Parathyroid adenoma (tissue), 2 donors: ENCODE measurements around the gene DOCK2.
"Not testable (repeated sequence)": the region's sequence is repeated elsewhere in the genome, so short reads cannot be mapped to it uniquely, and the experiment has no call there.

Source experiments
- H2AFZ ChIP-seq: fragments of 300-600 bp; sonication (generic); one replicate; pipeline ENCODE4 v1.7.0; 2017; ENCODE audit warnings: antibody characterized with exemption, mild to moderate bottlenecking
- H3K27ac ChIP-seq: fragments of 300-600 bp; sonication (generic); one replicate; pipeline ENCODE4 v1.7.0; 2017
- H3K27me3 ChIP-seq: fragments of 300-600 bp; sonication (generic); one replicate; pipeline ENCODE4 v1.7.0; 2017; ENCODE audit warnings: low read length; ENCODE audit not compliant: control insufficient read depth, insufficient read depth
- H3K36me3 ChIP-seq: fragments of 300-600 bp; sonication (generic); one replicate; pipeline ENCODE4 v1.7.0; 2017; ENCODE audit warnings: low read length; ENCODE audit not compliant: control insufficient read depth, insufficient read depth
- H3K4me1 ChIP-seq: fragments of 300-600 bp; sonication (generic); one replicate; pipeline ENCODE4 v1.7.0; 2017; ENCODE audit warnings: control low read depth
- H3K4me2 ChIP-seq: fragments of 300-600 bp; sonication (generic); one replicate; pipeline ENCODE4 v1.7.0; 2017; ENCODE audit warnings: low read length
- H3K4me3 ChIP-seq: fragments of 300-600 bp; sonication (generic); one replicate; pipeline ENCODE4 v1.7.0; 2017; ENCODE audit warnings: low read depth, low read length
- H3K79me2 ChIP-seq: fragments of 300-600 bp; sonication (generic); one replicate; pipeline ENCODE4 v1.7.0; 2017; ENCODE audit warnings: control low read depth
- H3K9ac ChIP-seq: fragments of 300-600 bp; sonication (generic); one replicate; pipeline ENCODE4 v1.7.0; 2017; ENCODE audit warnings: mild to moderate bottlenecking
- H3K9me3 ChIP-seq: fragments of 300-600 bp; sonication (generic); one replicate; pipeline ENCODE4 v1.7.0; 2017; ENCODE audit warnings: low read length; ENCODE audit not compliant: control insufficient read depth
- TF ChIP-seq, protein P1 (sequence below): fragments of 300-600 bp; sonication (generic); IDR thresholded peaks from one replicate; pipeline ENCODE4 v1.7.0; 2017; ENCODE audit warnings: antibody characterized with exemption, mild to moderate bottlenecking
- donor health status: primary hyperparathyroidism.

DOCK2 gene

DNA sequence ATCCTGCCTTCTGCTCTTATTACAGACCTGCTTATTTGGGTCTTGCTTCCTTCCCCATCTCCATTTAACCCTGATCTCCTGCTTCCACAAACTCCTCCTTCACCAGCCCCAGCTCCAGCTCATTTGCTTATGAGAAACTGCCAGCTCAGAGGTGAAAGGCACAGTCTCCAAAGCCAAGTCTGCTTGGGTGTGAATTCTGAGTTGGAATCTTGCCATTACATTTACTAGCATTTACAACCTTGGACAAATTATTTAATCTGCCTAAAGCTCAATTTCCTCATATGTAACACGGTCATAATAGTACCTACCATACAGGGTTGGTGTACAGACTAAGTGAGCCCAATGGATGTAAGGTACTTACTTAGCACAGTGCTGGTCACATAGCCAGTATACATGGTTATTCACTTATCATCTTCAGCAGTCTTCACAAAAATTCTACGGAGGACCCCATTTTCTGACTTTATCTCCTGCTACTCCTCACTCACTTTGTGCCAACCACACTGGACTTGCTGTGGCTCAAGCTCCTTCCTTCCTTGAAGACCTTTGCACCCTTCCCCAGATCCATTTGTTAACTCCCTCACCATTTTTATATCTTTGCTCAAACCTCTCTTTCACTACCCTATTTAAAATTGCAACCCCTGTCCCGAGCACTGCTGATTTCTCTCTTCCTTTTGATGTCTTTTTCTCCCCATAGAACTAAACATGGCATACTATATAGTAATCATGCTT lies 86.2 kb downstream of the DOCK2 start:
- Histone ChIP-seq H3K4me2 (no peak overlapping the region), H2AFZ (no peak overlapping the region), H3K9me3 (no peaks in the 10 kb centered on the region), H3K36me3 (no peaks in the 10 kb centered on the region), H3K27ac (no peak overlapping the region), H3K79me2 (no peaks in the 10 kb centered on the region), H3K4me3 (no peak overlapping the region), H3K27me3 (no peaks in the 10 kb centered on the region), H3K9ac (no peak overlapping the region), H3K4me1 (no peaks in the 10 kb centered on the region)
- TF ChIP-seq, protein P1, sequence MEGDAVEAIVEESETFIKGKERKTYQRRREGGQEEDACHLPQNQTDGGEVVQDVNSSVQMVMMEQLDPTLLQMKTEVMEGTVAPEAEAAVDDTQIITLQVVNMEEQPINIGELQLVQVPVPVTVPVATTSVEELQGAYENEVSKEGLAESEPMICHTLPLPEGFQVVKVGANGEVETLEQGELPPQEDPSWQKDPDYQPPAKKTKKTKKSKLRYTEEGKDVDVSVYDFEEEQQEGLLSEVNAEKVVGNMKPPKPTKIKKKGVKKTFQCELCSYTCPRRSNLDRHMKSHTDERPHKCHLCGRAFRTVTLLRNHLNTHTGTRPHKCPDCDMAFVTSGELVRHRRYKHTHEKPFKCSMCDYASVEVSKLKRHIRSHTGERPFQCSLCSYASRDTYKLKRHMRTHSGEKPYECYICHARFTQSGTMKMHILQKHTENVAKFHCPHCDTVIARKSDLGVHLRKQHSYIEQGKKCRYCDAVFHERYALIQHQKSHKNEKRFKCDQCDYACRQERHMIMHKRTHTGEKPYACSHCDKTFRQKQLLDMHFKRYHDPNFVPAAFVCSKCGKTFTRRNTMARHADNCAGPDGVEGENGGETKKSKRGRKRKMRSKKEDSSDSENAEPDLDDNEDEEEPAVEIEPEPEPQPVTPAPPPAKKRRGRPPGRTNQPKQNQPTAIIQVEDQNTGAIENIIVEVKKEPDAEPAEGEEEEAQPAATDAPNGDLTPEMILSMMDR, result no peak

DNA sequence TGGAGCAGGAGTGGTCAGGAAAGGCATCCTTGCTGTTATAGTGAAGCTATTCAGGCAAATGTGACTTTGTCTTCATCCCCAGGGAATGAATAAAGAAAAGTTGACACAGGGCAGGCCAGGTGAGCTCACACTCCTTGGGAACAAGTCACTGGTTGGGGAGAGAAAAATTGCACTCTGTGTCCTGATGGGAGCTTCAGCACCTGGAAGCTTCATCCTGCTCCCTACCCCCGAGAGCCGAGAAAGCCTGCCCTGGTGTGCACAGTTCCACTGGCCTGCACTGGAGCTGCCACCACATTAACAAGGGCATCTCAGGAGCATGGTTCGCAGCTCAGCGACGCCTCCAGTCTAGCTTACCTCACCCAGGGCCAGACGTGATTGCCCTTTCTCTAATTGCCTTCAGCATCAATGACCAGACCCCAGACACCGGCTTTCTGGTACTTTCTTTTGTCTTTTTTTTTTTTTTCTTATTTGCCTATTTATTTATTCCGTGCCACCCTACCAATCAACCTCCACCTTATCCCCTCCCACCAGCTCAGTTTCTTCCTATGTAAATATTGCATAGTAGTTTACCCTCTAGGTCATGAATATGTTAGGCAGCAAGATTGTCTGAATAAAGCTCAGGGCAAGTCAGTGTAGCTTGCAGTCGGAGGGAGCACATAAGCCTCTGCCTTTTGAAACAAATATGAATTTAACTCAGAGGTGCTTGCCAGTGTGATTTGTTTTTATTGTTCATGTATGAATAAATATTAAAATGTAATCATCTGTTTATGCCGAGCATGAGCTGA lies 87.4 kb downstream of the DOCK2 start:
- Histone ChIP-seq H3K4me3 (no peak overlapping the region), H2AFZ (no peak overlapping the region), H3K4me1 (no peaks in the 10 kb centered on the region), H3K79me2 (no peaks in the 10 kb centered on the region), H3K9me3 (no peaks in the 10 kb centered on the region), H3K9ac (no peak overlapping the region), H3K36me3 (no peaks in the 10 kb centered on the region), H3K4me2 (no peak overlapping the region), H3K27ac (no peak overlapping the region), H3K27me3 (no peaks in the 10 kb centered on the region)
- TF ChIP-seq, protein P1, result no peak

GRCh38 chr5:169725665-169726064 lies 88.6 kb downstream of the DOCK2 start:
- H3K4me3 ChIP-seq, H2AFZ ChIP-seq, H3K4me2 ChIP-seq, H3K4me1 ChIP-seq, H3K9me3 ChIP-seq, H3K27me3 ChIP-seq, H3K27ac ChIP-seq, H3K9ac ChIP-seq, H3K36me3 ChIP-seq, H3K79me2 ChIP-seq: not testable (repeated sequence)

- H3K4me3 ChIP-seq, result no peak overlapping the region
- TF ChIP-seq, protein P1, result no peak
- no peak overlapping the region for H3K4me2 ChIP-seq
- H3K4me1 ChIP-seq, result no peaks in the 10 kb centered on the region
- no peaks in the 10 kb centered on the region for H3K36me3 ChIP-seq
- no peak overlapping the region for H3K27ac ChIP-seq
- no peaks in the 10 kb centered on the region for H3K79me2 ChIP-seq
- no peak overlapping the region for H2AFZ ChIP-seq
- H3K9me3 ChIP-seq, result no peaks in the 10 kb centered on the region
- no peaks in the 10 kb centered on the region for H3K27me3 ChIP-seq
- H3K9ac ChIP-seq, result no peak overlapping the region
Measured at GRCh38 chr5:169728418-169728817, 91.3 kb downstream of the DOCK2 start.

- Histone ChIP-seq H3K4me2 (no peak overlapping the region), H3K27me3 (no peaks in the 10 kb centered on the region), H3K9ac (no peak overlapping the region), H3K79me2 (no peaks in the 10 kb centered on the region), H3K4me1 (no peaks in the 10 kb centered on the region), H3K4me3 (no peak overlapping the region), H3K27ac (no peak overlapping the region), H3K9me3 (no peaks in the 10 kb centered on the region), H2AFZ (no peak overlapping the region), H3K36me3 (no peaks in the 10 kb centered on the region)
- TF ChIP-seq, protein P1, result no peak
Measured at GRCh38 chr5:169731221-169731620, 94.1 kb downstream of the DOCK2 start.
